ENCODE measurements around the gene GADD45B.

GADD45B gene, protein sequence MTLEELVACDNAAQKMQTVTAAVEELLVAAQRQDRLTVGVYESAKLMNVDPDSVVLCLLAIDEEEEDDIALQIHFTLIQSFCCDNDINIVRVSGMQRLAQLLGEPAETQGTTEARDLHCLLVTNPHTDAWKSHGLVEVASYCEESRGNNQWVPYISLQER

DNA sequence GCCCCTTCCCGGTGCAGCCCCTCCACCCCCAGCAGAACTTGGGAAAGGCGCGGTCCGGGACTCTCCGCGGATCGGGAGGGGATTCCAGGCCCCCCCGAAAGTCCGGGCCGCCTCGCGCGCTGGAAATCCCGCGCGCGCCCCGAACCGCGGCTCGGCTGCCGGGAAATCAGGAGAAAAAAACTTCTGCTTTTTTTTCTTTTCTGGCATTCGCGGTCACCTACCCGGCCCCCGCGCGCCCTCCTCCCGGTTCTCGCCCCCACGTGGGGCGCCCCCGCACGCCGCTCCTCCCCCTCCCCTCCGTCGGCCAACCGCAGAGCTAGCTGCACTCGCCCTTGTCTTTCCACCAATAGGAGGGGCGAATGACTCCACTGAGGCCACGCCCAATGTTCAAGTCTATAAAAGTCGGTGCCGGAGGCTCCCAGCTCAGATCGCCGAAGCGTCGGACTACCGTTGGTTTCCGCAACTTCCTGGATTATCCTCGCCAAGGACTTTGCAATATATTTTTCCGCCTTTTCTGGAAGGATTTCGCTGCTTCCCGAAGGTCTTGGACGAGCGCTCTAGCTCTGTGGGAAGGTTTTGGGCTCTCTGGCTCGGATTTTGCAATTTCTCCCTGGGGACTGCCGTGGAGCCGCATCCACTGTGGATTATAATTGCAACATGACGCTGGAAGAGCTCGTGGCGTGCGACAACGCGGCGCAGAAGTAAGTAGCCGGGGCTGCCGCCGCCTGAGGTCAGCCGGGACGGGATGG, at the start of gene GADD45B:
Gene GADD45B (plus strand): TSS at position 426 of the 749 bp plus-strand sequence. CDS start 232 bp downstream, at position 658.
- DNase-seq (ENCODE audit: low read depth): peak; percentile 96

DNA sequence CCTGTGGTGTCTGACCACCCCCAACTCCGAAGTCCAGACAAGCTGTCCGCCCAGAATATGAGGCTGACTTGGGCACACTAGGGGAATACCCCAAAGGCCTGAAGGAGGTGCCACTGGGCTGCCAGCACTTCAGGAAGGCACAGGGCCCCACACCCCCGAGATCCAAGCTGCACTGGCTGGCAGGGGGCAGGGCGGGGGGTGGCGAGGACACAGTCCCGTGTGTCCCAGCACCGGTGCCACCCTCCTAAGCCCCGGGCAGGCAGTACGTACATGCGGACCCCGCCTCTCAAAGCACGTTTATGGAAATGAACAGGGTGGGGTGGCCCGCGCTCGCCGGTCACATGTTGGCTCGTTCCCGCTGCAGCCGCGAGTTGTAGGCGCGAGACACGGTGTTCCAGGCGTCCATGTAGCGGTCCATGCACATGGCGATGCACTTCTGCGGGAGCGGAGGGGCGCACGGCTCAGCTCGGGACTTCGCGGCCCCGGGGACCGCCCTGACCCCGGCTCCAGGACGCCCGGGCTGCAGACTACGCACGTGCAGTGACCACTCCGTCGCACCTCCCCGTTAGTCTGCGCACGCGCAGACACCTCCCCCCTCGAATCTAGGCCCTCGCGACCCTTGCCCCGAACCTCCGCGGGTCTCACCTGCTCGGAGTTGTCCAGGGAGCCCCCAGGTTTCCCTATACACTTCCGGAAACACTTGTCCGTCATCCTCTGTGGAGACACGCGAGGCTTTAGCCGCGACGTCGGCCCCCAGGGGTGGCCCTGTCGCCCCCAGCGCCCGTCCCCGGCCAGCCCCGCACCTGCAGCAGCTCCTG, 49.1 kb upstream of the GADD45B start:
- no peak for DNase-seq (ENCODE audit: low read depth)

DNA sequence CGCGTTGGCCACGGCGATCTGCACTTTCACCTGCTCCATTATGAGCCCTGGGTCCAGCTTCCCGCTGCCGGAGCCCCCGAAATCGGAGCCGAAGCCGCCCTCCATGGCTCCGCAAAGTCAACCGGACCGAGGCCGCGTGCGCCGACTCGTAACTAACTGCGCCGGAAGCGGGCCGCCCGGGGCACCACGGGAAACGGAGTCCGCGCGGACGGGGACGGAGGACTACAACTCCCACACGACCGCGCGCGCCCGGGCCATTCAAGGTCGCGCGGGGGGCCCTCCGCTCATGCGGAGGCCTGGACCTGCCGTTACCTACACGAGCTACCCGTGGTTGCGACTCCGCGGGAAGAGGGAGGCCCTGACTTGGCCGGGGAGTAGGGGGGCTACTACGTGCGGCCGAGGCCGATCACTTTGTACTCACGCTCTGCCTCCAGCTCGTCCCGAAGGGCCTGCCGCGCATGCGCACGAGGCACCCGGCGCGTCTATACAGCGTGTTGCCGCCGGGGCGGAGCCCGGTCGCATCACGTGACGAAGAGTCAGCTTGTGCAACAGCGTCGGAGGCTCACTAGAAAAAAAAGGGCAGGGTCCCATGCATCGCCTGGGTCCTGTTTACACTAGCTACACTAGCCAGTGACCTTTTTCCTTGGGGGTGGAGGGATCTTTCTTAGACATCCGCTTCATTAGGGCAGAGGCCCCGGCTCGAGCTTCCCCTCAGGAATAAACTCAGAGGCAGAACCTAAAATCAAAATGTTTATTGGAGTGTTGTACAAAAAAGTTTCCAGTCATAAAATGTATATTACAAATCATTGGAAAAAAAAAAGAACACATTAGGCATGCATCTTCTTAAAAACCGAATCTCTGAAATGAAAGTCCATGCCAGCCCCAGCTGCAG, 48.3 kb upstream of the GADD45B start, which contains the start of gene TIMM13:
Gene TIMM13 (minus strand): TSS at position 158 of the 892 bp plus-strand sequence. CDS start 53 bp downstream, at position 105.
- DNase-seq (ENCODE audit: low read depth): peak; percentile 95

DNA sequence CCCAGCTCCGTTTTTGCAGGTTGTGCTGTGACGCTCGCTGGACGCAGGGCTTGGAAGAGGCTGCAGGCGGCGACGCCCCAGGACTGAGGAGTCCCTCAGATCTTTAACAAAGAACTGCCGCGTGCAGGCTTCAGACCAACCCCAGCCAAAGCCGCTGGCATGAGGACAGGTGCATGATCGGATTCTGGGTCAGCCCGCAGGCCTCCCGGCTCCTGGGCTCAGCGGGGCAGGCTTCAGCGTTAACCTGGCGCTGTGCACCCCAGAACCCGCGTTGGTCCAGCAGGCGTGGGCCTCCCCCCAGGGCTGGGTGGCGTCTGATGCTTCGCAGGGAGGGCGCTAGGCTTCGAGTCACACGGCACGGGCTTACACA, 47.6 kb upstream of the GADD45B start:
- DNase-seq (ENCODE audit: low read depth): no peak

DNA sequence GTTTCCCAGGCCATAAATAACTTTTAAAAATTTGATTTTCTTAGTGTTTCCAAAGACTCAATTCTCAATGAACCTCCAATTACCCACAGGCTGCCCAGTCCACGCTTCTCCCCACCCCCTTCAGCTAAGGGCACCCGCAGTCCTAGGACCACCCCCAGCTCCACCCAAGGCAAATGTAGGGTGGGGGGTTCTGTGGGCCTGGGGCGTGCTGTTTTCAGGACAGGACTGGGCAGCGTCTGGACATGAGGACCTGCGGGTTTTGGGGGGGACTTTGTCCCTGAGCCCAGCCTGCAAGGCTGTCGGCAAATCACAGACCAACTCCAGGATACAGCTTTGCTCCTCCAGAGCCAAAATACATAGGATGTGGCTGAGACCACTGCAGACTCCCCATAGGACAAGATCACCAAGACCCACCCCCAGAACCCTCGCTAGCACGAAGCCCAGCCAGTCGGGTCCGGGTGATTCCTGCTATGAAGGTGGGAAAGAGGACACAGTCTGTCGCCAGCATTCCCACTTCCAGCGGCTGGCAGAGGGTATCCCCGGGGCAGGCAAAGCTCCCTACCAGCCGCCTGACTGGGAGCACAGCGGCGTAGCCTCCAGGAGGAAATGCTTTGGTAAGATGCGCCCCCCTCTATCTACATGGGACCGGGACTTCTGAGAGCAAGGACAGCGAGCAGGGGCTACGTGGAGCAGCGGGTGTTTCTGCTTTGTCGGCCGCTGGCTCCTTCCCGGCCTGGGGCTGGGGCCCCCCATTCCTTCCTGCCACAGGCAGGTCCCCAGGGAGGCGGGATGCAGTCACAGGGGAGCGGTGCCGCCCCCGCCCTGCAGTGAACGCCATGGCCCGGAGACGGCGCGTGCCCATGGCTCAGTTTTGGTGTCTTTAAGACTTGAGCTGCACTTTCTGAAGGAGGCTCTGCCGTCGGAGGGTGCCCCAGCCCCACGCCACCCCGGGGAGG, 46.9 kb upstream of the GADD45B start:
- DNase-seq (ENCODE audit: low read depth): no peak

DNA sequence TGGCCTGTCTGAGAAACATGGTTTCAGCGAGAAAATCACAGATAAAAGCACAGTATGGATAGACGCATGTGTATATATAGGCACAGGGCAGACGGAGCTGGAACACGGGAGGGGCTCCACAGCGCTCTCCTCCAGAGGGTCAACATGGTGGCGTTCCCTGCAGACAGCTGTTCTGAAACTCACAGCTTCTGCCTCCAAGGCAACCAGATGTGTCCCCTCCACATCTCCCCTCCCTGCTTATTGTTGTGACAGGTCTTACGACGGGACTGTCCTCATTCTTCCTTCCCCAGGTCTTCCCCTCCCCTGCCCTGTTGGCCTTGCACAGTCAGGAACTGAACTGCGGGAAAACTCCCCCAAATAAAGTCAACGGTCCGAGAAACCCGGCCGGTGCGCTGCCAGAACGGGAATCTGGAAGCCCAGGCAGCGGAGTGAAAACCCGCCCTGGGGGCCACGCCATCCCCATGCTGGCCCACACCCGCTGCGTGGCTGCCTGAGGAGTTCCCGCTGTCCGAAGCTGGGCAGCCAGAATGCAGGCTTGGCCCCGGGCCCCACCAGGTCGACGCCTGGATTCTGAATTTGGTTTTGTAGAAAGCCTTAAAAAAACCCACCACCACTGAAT, 45.9 kb upstream of the GADD45B start:
- DNase-seq (ENCODE audit: low read depth): no peak

DNA sequence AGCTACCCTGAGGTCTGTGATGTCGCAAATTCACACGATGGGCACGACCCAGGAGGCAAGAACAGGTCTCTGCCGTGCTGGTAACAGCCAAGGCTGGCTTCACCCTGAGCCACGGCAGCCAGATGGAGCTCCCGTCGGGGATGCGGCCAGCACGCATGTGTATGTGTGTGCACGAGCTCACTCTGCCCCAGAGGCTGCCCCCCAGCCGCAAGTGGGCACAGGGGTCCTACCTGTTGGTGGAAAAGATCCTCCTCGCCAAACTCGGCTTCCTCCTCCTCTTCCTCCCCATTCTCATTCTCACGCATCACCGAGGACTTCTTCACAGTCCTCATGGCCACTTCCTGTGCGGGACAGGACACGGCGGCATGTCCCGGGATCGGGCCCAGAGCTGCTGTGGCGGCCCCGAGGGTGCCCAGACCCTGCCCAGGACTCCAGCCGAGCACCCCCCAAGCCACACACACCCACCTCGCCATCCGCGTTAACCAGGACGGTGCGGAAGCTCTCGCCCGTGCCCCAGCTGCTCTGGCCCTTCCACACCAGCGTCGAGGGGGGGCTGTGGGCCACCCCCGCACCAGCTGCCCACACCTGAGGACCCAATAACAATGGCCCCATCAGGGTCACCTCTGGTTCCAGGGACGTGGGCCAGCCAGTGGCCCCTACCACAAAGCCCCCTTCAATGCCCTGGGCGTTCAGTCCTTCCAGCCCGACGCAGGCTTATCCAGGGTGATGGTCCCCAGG, 44.4 kb upstream of the GADD45B start:
- DNase-seq (ENCODE audit: low read depth): no peak

DNA sequence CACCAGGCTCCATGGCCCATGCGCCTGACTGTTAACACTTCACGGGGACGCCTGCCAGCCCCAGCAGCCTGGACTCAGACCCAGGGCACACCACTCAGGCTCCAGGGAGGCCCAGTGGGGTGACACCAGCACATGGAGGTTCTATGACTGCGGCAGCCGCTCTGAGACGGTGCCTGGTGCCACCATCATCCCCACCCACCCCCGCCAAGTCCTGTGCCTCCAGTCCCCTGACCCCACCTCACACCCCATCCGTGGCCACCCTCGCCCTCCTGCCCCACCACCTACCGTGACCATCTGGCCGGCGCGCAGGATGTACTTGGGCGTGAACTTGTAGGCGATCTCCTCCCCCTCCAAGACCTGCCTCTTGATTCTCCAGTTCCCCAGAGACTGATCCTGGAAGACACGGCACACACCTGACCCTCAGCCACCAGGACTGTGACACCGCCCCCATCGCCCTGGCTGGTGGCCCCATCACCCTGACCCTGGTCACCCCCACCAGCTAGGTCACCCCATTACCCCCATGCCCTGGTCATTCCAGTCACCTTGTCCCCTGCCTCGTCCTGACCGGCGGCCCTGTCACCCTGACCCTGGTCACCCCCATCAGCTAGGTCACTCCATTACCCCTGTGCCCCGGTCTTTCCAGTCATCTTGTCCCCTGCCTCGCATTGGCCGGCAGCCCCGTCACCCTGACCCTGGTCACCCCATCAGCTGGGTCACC, 43.6 kb upstream of the GADD45B start:
- no peak for DNase-seq (ENCODE audit: low read depth)

DNA sequence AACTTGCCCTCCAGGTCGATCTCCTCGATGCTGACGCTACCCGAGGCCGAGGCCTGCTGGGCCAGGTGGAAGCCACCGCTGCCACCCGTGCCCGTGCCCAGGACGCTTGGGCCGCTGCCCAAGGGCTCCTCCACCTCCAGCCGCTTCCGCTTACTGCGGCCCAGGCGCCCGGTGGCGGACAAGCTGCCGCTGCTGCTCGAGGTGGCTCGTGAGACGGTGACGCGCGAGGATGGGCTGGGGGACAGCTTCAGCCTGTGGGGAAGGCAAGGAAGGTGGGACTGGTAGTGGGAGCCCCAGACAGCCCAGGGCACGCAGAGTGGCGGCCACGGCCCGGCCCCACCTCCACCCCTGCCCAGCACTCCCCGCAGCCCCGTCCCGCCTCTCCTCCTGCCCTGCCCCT, 42.1 kb upstream of the GADD45B start:
- no peak for DNase-seq (ENCODE audit: low read depth)

DNA sequence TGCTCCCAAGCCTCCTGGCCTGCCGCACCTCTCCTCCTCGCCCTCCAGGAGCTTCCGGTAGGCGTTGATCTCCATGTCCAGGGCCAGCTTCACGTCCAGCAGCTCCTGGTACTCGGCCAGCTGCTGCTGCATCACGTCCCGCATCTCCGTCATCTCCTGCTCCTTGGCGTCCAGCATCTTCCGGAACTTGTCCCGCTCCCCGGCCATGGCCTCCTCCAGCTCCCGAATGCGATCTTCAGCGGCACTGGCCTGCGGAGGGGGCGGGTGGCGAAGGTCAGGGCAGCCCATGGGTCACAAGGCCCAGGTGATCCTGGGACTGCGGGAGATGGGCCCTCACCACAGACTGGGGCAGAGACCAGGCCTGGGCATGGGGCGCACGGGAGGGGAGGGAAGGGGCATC, 41.7 kb upstream of the GADD45B start:
- DNase-seq (ENCODE audit: low read depth): no peak

DNA sequence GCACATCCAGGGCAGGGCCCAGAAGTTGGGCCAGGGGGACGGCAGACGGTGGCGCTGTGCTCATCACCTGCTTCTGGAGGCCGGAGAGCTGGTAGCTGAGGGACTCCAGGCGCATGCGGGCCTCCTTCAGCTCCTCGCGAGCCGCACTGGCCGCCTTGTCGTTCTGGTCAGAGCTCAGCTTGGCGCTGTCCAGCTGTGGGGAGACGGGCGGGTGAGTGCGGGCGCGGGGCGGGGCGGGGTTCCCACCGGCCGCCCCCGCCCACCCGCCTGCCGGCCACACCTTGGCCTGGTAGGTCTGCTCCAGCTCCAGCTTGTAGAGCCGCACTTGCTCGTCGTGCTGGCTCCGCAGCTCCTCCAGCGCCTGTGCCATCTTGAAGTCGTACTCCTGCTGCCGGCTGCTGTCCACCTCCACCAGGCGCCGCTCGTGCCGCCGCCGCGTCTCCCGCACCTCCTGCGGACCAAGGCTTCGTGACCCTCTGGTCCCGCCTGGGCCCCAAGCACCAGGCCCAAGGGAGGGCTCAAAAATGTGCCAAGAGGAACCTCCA, 41.1 kb upstream of the GADD45B start:
- no peak for DNase-seq (ENCODE audit: low read depth)

DNA sequence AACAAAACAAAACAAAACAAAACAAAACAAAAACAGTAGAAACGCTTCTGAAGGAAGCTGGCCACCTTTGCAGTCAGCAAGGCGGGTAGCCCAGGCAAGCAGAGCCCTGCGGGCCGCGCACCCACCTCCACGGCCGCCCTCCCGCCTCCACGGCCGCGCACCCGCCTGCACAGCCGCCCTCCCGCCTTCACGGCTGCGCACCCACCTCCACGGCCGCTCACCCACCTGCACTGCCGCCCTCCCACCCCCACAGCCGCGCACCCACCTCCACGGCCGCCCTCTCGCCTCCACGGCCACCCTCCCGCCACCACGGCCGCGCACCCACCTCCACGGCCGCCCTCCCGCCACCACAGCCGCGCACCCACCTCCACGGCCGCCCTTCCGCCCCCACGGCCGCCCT, 39.5 kb upstream of the GADD45B start:
- no peak for DNase-seq (ENCODE audit: low read depth)

DNA sequence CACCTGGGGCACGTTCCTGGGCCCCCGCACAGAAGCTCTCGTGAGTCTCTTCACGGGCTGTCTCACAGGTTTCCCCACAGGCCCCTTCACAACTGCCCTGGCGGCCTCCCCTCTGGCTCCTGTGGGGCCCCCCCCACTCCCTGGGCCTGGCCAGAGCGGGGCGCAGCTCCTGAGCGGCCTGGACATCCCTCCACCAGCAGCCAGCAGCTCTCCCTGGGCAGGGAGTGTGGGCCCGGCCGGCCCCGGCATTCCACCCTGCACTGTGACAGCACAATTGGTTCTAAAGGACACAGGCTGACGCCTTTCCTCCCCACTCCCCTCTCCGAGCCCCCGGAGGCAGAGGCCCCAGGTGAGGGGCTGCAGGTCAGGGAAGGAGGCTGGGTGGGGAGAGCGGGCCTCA, 39.0 kb upstream of the GADD45B start:
- DNase-seq (ENCODE audit: low read depth): no peak

DNA sequence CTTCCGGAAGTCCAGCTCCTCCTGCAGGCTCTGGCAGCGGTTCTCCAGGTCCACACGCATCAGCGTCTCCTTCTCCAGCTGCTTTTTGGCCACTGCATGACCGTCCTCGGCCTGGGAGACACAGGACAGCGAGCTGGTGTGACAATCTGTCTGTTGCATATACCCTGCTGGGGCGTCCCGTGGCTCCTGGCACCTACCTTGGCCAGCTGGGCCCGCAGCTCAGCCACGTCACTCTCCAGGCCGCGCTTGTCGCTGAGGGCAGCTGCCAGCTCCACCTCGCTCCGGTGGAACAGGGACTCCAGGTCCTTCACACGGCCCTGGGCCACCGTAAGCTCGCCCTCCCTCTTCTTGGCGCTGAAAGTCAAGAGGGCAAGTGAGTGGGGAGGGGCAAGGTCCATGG, 37.7 kb upstream of the GADD45B start:
- no peak for DNase-seq (ENCODE audit: low read depth)

DNA sequence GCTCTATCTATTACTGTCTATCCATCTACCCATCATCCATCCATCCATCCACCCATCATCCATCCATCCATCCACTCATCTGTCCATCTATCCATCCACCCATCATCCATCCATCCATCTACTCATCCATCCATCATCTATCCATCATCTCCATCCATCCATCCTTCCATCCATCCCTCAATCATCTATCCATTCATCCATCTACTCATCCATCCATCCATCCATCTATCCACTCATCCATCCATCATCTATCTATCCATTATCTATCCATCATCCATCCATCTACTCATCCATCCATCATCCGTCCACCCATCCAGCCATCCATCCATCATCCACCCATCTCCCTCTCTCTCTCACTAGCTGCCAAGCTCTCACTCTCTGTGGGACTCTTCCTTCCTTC, 35.4 kb upstream of the GADD45B start:
- no peak for DNase-seq (ENCODE audit: low read depth)

DNA sequence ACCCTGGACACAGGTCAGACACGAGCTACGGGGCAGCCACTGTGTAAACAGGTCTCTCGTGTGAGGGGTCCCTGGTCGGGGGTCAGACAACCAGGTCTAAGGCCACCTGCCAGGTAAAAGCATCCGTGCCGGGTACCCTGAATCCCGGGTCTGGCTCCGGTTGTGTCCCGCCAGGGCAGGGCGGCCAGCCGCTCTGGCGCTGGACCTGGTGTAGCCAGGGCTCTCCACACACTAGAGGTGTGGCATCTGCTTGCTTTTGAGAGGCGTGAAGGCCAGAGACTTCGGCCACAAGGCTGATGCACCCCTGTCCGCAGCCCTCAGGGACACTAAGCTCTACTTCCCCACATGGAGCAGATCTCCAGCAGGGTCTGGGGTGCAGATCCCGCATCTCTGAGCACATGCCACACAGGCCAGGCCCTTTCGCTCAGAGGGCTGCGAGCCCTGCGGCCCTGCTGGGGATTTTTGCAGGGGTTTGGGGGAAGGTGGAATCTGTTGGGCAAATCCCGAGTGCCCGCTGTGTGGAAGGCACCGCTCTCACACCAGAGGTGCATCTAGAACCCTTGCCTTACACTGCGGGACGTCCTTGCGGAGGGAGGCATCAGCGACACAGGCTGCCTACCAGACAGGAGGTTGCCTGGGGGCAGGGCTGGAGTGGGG, 34.7 kb upstream of the GADD45B start:
- no peak for DNase-seq (ENCODE audit: low read depth)

DNA sequence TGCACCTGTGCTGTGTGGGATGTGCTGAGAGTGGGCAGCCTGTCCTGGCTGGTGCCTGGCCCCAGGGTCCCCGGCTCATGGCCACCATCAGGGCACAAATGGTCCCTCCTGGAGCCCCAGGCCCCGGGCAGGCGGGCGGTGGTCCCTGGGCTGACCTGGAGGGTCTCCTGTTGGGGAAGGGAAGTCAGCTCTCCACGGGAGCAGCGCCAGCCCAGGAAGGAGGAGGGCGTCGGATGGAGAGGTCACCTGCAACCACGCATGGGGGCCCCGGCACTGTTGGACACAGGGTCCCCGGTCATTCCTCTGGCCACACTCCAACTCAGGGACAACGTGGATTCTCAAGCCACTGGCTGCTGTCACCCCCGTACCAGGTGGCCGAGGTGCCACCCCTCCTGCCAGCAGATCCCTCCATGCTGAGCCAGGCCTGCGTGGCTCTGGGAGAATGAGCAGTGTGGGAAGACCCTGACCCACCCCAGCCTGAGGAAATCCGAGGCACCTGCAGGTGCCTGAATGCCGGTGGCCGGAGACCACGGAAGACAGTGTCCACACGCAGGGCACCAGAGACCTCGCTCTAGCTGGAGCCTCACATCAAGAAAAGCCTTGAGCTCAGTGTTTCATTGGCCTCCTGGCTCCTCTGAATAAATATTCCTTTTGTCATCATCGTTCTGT, 32.7 kb upstream of the GADD45B start:
- no peak for DNase-seq (ENCODE audit: low read depth)

DNA sequence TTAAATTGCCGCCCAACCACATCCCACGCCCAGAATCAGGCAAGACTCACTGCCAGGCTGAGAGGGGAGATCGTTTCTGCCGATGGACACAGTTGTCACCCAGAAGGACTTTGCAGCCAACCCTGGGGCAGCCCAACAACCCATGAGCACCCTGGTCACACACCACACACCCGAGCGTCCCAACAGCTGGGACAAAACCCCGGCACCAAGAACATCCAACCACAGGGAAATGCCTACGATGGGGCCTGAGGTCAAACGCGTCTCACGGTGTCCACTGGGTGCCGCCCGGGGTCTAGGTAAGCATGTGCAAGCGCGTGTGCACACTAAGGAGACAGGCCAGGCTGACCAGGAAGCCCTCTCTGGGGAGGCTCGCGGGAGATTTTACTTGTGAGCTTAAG, 32.1 kb upstream of the GADD45B start:
- DNase-seq (ENCODE audit: low read depth): no peak

Measured in fibroblast of the conjunctiva (primary cell).